Suprapubic skin (tissue), 4 donors: Measurements from ENCODE around the gene CD9. TPM values are rescaled to one million over a fixed set of nuclear protein-coding genes. Genes with fewer than 3 reads are reported as not detected.

ENCODE experiments used
- DNase-seq, 2 donors: peaks; one replicate each; pipeline ENCODE4 v3.0.0-alpha.2; 2019; ENCODE audit warnings: low spot score in 2 of 2
- H3K27ac ChIP-seq: fragments of 200-600 bp; sonication (generic); one replicate; pipeline ENCODE4 v1.5.1; 2019
- H3K27me3 ChIP-seq: fragments of 200-600 bp; sonication (generic); one replicate; pipeline ENCODE4 v1.5.1; 2019
- H3K36me3 ChIP-seq: fragments of 200-600 bp; sonication (generic); one replicate; pipeline ENCODE4 v1.5.1; 2019
- H3K4me1 ChIP-seq: fragments of 200-600 bp; sonication (generic); one replicate; pipeline ENCODE4 v1.5.1; 2019
- H3K4me3 ChIP-seq: fragments of 200-600 bp; sonication (generic); one replicate; pipeline ENCODE4 v1.5.1; 2019; ENCODE audit warnings: mild to moderate bottlenecking
- H3K9me3 ChIP-seq: fragments of 200-600 bp; sonication (generic); one replicate; pipeline ENCODE4 v1.5.1; 2019
- EP300 ChIP-seq: sonication (generic); formaldehyde crosslinking; IDR thresholded peaks from one replicate; pipeline ENCODE4 v1.6.1; 2017; ENCODE audit warnings: antibody characterized with exemption
- POLR2A ChIP-seq, 2 donors: fragments of 450-650 bp; IDR thresholded peaks; one replicate each; pipeline ENCODE4 v1.6.1; 2017; ENCODE audit warnings: antibody characterized with exemption in 2 of 2, mild to moderate bottlenecking in 2 of 2, moderate library complexity in 2 of 2
- POLR2AphosphoS5 ChIP-seq, 3 donors: sonication (generic); formaldehyde crosslinking; IDR thresholded peaks; one replicate each; pipeline ENCODE4 v1.6.1; 2017; ENCODE audit warnings: antibody characterized with exemption in 3 of 3
- WGBS: methylation state at CpG from one replicate; pipeline ENCODE4 v1.1.5; 2018; 5-methylcytosine and 5-hydroxymethylcytosine counted together
- total RNA-seq, 4 donors: library from RNA; depleted of rRNA; stranded (reverse); fragments of >200 nt; gene quantifications; one replicate each; pipeline ENCODE4 v1.1.0, GENCODE V29; 2016
- TF ChIP-seq, protein P1 (sequence below), 2 donors: fragments of 200-600 bp in 1 of 2; fragments of 450-650 bp in 1 of 2; sonication (generic) in 1 of 2; IDR thresholded peaks; one replicate each; pipeline ENCODE4 v1.5.1; 2016 to 2019; ENCODE audit warnings: antibody characterized with exemption in 2 of 2, mild to moderate bottlenecking in 1 of 2, moderate library complexity in 1 of 2

CD9 gene
- total RNA-seq, 4 donors from 2014 or later, result 420 to 548 (median 475) TPM

DNA sequence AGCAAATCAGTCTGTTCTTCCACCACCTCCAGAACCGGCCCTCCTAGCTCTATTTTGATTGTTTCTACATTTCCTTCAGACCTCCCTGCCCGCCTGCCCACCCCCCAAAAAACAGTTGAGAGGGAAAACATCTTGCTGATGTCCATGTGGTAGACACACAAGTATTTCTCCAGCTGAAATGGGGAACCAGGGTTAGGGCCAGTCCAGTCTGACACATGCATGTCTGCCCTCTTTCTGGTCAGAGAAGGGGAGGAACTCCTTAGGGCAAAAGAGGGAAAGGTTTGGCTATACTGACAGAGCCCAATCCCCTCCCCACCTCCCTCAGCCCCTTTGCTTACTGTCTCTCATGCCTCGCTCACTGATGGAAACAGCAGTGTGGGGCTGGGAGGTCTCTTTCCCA, 3.4 kb downstream of the CD9 start:
- no peak for TF ChIP-seq EP300
- TF ChIP-seq, protein P1, sequence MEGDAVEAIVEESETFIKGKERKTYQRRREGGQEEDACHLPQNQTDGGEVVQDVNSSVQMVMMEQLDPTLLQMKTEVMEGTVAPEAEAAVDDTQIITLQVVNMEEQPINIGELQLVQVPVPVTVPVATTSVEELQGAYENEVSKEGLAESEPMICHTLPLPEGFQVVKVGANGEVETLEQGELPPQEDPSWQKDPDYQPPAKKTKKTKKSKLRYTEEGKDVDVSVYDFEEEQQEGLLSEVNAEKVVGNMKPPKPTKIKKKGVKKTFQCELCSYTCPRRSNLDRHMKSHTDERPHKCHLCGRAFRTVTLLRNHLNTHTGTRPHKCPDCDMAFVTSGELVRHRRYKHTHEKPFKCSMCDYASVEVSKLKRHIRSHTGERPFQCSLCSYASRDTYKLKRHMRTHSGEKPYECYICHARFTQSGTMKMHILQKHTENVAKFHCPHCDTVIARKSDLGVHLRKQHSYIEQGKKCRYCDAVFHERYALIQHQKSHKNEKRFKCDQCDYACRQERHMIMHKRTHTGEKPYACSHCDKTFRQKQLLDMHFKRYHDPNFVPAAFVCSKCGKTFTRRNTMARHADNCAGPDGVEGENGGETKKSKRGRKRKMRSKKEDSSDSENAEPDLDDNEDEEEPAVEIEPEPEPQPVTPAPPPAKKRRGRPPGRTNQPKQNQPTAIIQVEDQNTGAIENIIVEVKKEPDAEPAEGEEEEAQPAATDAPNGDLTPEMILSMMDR (IDR thresholded peaks at IDR 0.05), result no peak
- TF ChIP-seq POLR2A (IDR thresholded peaks at IDR 0.05), result no peak
- no peaks in the 10 kb centered on the region for H3K36me3 ChIP-seq
- peaks cover 87% of the 10 kb centered on the region for H3K4me1 ChIP-seq
- H3K4me3 ChIP-seq, result peak overlapping the region; percentile 100
- H3K27me3 ChIP-seq, result no peaks in the 10 kb centered on the region
- WGBS, result 71% methylated on average over 3 of the region's 3 CpGs
- H3K27ac ChIP-seq, result peak overlapping the region; percentile 99
- no peaks in the 10 kb centered on the region for H3K9me3 ChIP-seq
- no peak for DNase-seq

DNA sequence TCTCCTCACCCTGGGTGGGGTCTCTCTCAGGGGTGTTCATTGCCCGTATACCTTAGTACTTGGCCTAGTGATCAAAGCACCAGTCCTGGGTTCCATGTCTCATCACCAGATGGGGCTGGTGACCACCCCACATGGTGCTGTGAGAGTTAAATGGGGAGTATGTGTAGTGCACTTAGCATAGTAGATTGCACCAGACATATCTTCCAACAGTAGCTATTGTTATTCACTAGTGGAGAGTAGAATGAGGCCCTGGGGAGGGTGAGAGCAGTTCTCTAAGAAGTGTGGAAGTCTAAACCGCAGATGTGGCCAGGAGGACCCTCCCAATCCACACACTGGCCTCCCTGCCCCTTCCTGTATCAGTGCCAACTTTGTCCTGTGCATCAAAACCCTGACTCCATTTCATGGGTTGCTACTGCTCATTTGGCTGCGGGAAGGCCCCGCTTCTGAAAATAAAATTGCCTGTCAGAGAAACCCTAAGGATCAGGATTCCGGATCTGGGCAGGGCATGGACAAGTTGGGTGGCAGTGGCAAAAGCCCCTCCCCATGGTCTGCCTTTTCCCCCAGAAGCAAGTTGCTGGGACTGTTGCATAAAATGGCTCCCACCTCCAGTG, 4.4 kb downstream of the CD9 start:
- H3K4me3 ChIP-seq, result peak overlapping the region; percentile 6
- no peaks in the 10 kb centered on the region for H3K27me3 ChIP-seq
- H3K36me3 ChIP-seq, result no peaks in the 10 kb centered on the region
- H3K4me1 ChIP-seq, result peaks cover 88% of the 10 kb centered on the region
- H3K27ac ChIP-seq, result peak overlapping the region; percentile 99
- 27% methylated on average over 2 of the region's 5 CpGs for WGBS
- DNase-seq, result no peak
- TF ChIP-seq EP300 (no peak), POLR2AphosphoS5 (IDR thresholded peaks at IDR 0.05) (no peak), POLR2A (IDR thresholded peaks at IDR 0.05) (no peak)
- no peaks in the 10 kb centered on the region for H3K9me3 ChIP-seq

DNA sequence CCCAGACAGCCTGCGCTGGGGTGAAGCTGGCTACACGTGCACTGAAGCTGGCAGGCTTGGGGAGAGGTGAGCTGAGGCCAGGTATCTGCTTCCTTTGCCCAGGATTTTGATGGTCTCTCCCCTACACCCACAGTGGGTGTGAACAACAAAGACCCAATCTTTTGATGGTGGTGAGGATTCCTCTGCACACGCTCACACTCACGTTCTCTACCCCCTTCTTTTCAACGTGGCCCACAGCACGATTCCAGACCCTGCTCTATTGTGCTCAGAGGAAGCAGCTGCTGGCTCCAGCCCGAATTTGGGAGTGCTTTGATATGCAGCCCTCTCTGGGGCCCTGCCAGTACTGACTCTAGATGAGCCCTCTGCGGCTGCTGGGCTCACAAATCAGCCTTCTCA, 4.9 kb downstream of the CD9 start:
- Histone ChIP-seq H3K9me3 (no peaks in the 10 kb centered on the region), H3K27ac (peak overlapping the region; percentile 99), H3K27me3 (no peaks in the 10 kb centered on the region), H3K4me1 (peaks cover 91% of the 10 kb centered on the region), H3K4me3 (peak overlapping the region; percentile 6), H3K36me3 (no peaks in the 10 kb centered on the region)
- peak in 1 of 3 donors; percentile 31 for TF ChIP-seq POLR2AphosphoS5 (IDR thresholded peaks at IDR 0.05)
- no peak for TF ChIP-seq EP300
- no peak for TF ChIP-seq POLR2A (IDR thresholded peaks at IDR 0.05)
- TF ChIP-seq, protein P1 (IDR thresholded peaks at IDR 0.05), result no peak
- no peak for DNase-seq
- 10% methylated on average over 6 of the region's 8 CpGs for WGBS

DNA sequence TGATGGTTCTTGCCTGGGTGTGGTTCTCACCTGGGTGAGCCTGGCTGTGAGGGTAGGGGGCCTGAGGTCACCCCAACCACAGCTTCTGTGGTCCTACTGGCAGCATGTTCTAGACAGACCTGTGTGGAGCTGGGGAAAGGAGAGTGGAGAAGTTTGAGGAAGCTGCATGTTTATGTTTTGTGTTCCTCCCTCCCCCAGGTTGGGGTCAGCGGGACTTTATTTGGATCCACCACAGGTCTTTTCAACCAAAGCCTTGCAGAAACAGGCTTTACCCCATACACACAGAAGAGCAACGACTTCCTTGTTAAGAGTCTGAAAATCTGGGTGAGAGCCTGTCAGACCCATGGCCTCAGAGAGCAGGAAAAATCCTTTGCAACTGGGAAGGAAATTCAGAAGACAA, 5.6 kb downstream of the CD9 start:
- Histone ChIP-seq H3K36me3 (no peaks in the 10 kb centered on the region), H3K4me1 (peaks cover 97% of the 10 kb centered on the region), H3K4me3 (no peak overlapping the region), H3K27ac (peak overlapping the region; percentile 99), H3K27me3 (no peaks in the 10 kb centered on the region), H3K9me3 (no peaks in the 10 kb centered on the region)
- no peak for DNase-seq
- WGBS, result 52% methylated on average over 2 of the region's 2 CpGs
- TF ChIP-seq, protein P1 (IDR thresholded peaks at IDR 0.05), result no peak
- TF ChIP-seq EP300 (no peak), POLR2A (IDR thresholded peaks at IDR 0.05) (no peak), POLR2AphosphoS5 (IDR thresholded peaks at IDR 0.05) (no peak)

DNA sequence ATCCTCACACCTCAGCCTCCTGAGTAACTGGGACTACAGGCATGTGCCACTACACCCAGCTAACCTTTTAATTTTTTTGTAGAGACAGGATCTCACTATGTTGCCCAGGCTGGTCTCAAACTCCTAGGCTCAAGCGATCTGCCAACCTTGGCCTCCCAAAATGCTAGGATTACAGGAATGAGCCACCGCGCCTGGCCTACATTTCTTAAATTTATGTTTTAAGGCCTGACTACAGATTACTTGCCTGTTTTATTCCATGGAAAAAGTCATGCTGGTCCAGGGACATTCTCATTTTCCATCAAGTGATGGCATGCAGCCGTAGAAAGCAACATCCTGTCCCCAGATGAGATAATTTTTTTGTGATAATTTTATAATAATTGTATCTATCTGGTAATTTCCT, 6.1 kb downstream of the CD9 start:
- Histone ChIP-seq H3K9me3 (no peaks in the 10 kb centered on the region), H3K36me3 (no peaks in the 10 kb centered on the region), H3K27ac (peak overlapping the region; percentile 99), H3K4me3 (no peak overlapping the region), H3K27me3 (no peaks in the 10 kb centered on the region), H3K4me1 (peaks cover 100% of the 10 kb centered on the region)
- DNase-seq, result no peak
- 59% methylated on average over 4 of the region's 4 CpGs for WGBS
- no peak for TF ChIP-seq POLR2AphosphoS5 (IDR thresholded peaks at IDR 0.05)
- no peak for TF ChIP-seq POLR2A (IDR thresholded peaks at IDR 0.05)
- TF ChIP-seq EP300, result no peak
- TF ChIP-seq, protein P1 (IDR thresholded peaks at IDR 0.05), result no peak
